ENCODE results near the gene TGFBR2. TPM values are rescaled to one million over a fixed set of nuclear protein-coding genes. Genes with fewer than 3 reads are reported as not detected.

Gene TGFBR2
- total RNA-seq, 1 donor from 2014 or later = 144 TPM

- intact Hi-C loops (cut with micrococcal nuclease) = no loop called here
- H3K9me3 ChIP-seq (replicated peaks) = no peaks in the 10 kb centered on the region
- H3K36me3 ChIP-seq = no peaks in the 10 kb centered on the region
- DNase-seq = no peak
- peaks cover 7% of the 10 kb centered on the region for H3K4me1 ChIP-seq
- H3K4me3 ChIP-seq = no peak overlapping the region
- H3K27ac ChIP-seq (replicated peaks) = no peak overlapping the region
- no peaks in the 10 kb centered on the region for H3K27me3 ChIP-seq (ENCODE audit: low read depth)
- TF ChIP-seq, protein P1, sequence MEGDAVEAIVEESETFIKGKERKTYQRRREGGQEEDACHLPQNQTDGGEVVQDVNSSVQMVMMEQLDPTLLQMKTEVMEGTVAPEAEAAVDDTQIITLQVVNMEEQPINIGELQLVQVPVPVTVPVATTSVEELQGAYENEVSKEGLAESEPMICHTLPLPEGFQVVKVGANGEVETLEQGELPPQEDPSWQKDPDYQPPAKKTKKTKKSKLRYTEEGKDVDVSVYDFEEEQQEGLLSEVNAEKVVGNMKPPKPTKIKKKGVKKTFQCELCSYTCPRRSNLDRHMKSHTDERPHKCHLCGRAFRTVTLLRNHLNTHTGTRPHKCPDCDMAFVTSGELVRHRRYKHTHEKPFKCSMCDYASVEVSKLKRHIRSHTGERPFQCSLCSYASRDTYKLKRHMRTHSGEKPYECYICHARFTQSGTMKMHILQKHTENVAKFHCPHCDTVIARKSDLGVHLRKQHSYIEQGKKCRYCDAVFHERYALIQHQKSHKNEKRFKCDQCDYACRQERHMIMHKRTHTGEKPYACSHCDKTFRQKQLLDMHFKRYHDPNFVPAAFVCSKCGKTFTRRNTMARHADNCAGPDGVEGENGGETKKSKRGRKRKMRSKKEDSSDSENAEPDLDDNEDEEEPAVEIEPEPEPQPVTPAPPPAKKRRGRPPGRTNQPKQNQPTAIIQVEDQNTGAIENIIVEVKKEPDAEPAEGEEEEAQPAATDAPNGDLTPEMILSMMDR (IDR thresholded peaks at IDR 0.05; ENCODE audit: borderline replicate concordance) = no peak
These were observed 118.5 kb downstream of the TGFBR2 start for GRCh38 chr3:30724863-30725262.

GRCh38 chr3:30728143-30728542, 121.7 kb downstream of the TGFBR2 start:
- Histone ChIP-seq H3K36me3 (no peaks in the 10 kb centered on the region), H3K27me3 (ENCODE audit: low read depth) (no peaks in the 10 kb centered on the region), H3K27ac (replicated peaks) (no peak overlapping the region), H3K4me1 (peaks cover 12% of the 10 kb centered on the region), H3K4me3 (no peak overlapping the region), H3K9me3 (replicated peaks) (no peaks in the 10 kb centered on the region)
- TF ChIP-seq, protein P1 (IDR thresholded peaks at IDR 0.05; ENCODE audit: borderline replicate concordance) = no peak
- intact Hi-C loops (cut with micrococcal nuclease) = no loop called here
- DNase-seq = no peak

- TF ChIP-seq, protein P1 (IDR thresholded peaks at IDR 0.05; ENCODE audit: borderline replicate concordance) = no peak
- H3K4me1 ChIP-seq = peaks cover 12% of the 10 kb centered on the region
- H3K4me3 ChIP-seq = no peak overlapping the region
- H3K27ac ChIP-seq (replicated peaks) = no peak overlapping the region
- intact Hi-C loops (cut with micrococcal nuclease) = no loop called here
- H3K36me3 ChIP-seq = no peaks in the 10 kb centered on the region
- no peaks in the 10 kb centered on the region for H3K27me3 ChIP-seq (ENCODE audit: low read depth)
- DNase-seq = no peak
- no peaks in the 10 kb centered on the region for H3K9me3 ChIP-seq (replicated peaks)
These were observed 123.1 kb downstream of the TGFBR2 start for GRCh38 chr3:30729512-30729911.

GRCh38 chr3:30729936-30730335, 123.5 kb downstream of the TGFBR2 start:
- TF ChIP-seq, protein P1 (IDR thresholded peaks at IDR 0.05; ENCODE audit: borderline replicate concordance) = no peak
- intact Hi-C loops (cut with micrococcal nuclease) = no loop called here
- no peak for DNase-seq
- Histone ChIP-seq H3K36me3 (no peaks in the 10 kb centered on the region), H3K27ac (replicated peaks) (no peak overlapping the region), H3K4me3 (no peak overlapping the region), H3K4me1 (peaks cover 12% of the 10 kb centered on the region), H3K27me3 (ENCODE audit: low read depth) (no peaks in the 10 kb centered on the region), H3K9me3 (replicated peaks) (no peaks in the 10 kb centered on the region)

DNA sequence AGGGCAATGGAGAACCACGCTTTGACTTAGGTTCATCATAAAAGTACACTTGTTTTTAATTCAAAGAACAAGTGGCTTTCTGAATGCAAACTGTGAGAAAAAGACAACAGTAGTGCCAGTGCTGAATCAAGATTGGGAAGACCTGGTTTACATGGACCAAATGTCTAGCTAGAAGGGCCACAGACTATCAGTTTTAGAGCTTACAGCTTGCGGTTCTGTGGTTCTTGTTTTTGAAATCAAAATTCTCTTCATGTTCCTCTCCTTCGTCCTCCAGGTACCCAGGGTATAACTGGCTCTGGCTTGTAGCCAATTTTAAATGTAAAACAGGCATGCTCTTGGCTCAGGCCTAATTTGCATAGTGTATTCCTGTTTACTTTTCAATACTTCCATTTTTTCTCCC, 124.6 kb downstream of the TGFBR2 start:
- DNase-seq = no peak
- H3K27ac ChIP-seq (replicated peaks) = no peak overlapping the region
- H3K4me3 ChIP-seq = no peak overlapping the region
- TF ChIP-seq, protein P1 (IDR thresholded peaks at IDR 0.05; ENCODE audit: borderline replicate concordance) = no peak
- H3K36me3 ChIP-seq = no peaks in the 10 kb centered on the region
- H3K4me1 ChIP-seq = peaks cover 12% of the 10 kb centered on the region
- H3K27me3 ChIP-seq (ENCODE audit: low read depth) = no peaks in the 10 kb centered on the region
- intact Hi-C loops (cut with micrococcal nuclease) = no loop called here
- no peaks in the 10 kb centered on the region for H3K9me3 ChIP-seq (replicated peaks)

GRCh38 chr3:30733209-30733608, 126.8 kb downstream of the TGFBR2 start:
- no peaks in the 10 kb centered on the region for H3K9me3 ChIP-seq (replicated peaks)
- H3K27me3 ChIP-seq (ENCODE audit: low read depth) = no peaks in the 10 kb centered on the region
- no peak for DNase-seq
- no peak overlapping the region for H3K27ac ChIP-seq (replicated peaks)
- intact Hi-C loops (cut with micrococcal nuclease) = no loop called here
- H3K36me3 ChIP-seq = no peaks in the 10 kb centered on the region
- H3K4me3 ChIP-seq = no peak overlapping the region
- TF ChIP-seq, protein P1 (IDR thresholded peaks at IDR 0.05; ENCODE audit: borderline replicate concordance) = no peak
- H3K4me1 ChIP-seq = peaks cover 12% of the 10 kb centered on the region

Measured in left ventricle myocardium inferior (tissue), 1 donor.